Neuron (in vitro differentiated cells): ENCODE measurements around the gene TUBB1.

Experiments used
- H2AFZ ChIP-seq: one replicate; pipeline ENCODE4 v1.6.1; 2013; ENCODE audit warnings: low read depth, mild to moderate bottlenecking, inconsistent platforms, low read length, moderate library complexity
- H3K27me3 ChIP-seq: one replicate; pipeline ENCODE4 v1.6.1; 2013; ENCODE audit warnings: low read length; ENCODE audit not compliant: insufficient read depth
- H3K36me3 ChIP-seq: one replicate; pipeline ENCODE4 v1.6.1; 2013; ENCODE audit warnings: low read length; ENCODE audit not compliant: insufficient read depth
- H3K4me1 ChIP-seq: one replicate; pipeline ENCODE4 v1.6.1; 2013; ENCODE audit warnings: low read length; ENCODE audit not compliant: insufficient read depth
- H3K4me3 ChIP-seq: 2 replicates; pipeline ENCODE4 v1.5.1; 2013; ENCODE audit warnings: mild to moderate bottlenecking, low read length, moderate library complexity
- H3K9me3 ChIP-seq: one replicate; pipeline ENCODE4 v1.6.1; 2013; ENCODE audit warnings: low read length

Gene TUBB1

GRCh38 chr20:59055302-59055701 is 36.1 kb downstream of the TUBB1 start:
- Histone ChIP-seq H3K9me3 (no peaks in the 10 kb centered on the region), H3K4me3 (no peak overlapping the region), H2AFZ (no peak overlapping the region), H3K4me1 (no peaks in the 10 kb centered on the region), H3K36me3 (no peaks in the 10 kb centered on the region), H3K27me3 (peaks cover 3% of the 10 kb centered on the region)

- peaks cover 10% of the 10 kb centered on the region for H3K4me1 ChIP-seq
- H3K27me3 ChIP-seq = peaks cover 3% of the 10 kb centered on the region
- no peak overlapping the region for H2AFZ ChIP-seq
- H3K4me3 ChIP-seq = no peak overlapping the region
- no peaks in the 10 kb centered on the region for H3K9me3 ChIP-seq
- no peaks in the 10 kb centered on the region for H3K36me3 ChIP-seq
Measured at GRCh38 chr20:59062081-59062480, 42.9 kb downstream of the TUBB1 start.

GRCh38 chr20:59063358-59064213 is 44.4 kb downstream of the TUBB1 start:
- H3K4me3 ChIP-seq = peak overlapping the region; percentile 13
- H3K27me3 ChIP-seq = peaks cover 3% of the 10 kb centered on the region
- no peaks in the 10 kb centered on the region for H3K36me3 ChIP-seq
- no peaks in the 10 kb centered on the region for H3K9me3 ChIP-seq
- H3K4me1 ChIP-seq = peaks cover 10% of the 10 kb centered on the region
- H2AFZ ChIP-seq = peak overlapping the region; percentile 18

GRCh38 chr20:59064214-59064722 is 45.0 kb downstream of the TUBB1 start:
- H2AFZ ChIP-seq = peak overlapping the region; percentile 18
- no peaks in the 10 kb centered on the region for H3K36me3 ChIP-seq
- no peaks in the 10 kb centered on the region for H3K9me3 ChIP-seq
- no peak overlapping the region for H3K4me3 ChIP-seq
- peaks cover 3% of the 10 kb centered on the region for H3K27me3 ChIP-seq
- peaks cover 10% of the 10 kb centered on the region for H3K4me1 ChIP-seq

GRCh38 chr20:59068534-59068933 is 49.3 kb downstream of the TUBB1 start:
- Histone ChIP-seq H3K4me1 (peaks cover 5% of the 10 kb centered on the region), H2AFZ (no peak overlapping the region), H3K27me3 (peaks cover 11% of the 10 kb centered on the region), H3K36me3 (no peaks in the 10 kb centered on the region), H3K9me3 (peaks cover 2% of the 10 kb centered on the region), H3K4me3 (no peak overlapping the region)

GRCh38 chr20:59069026-59069425 is 49.8 kb downstream of the TUBB1 start:
- Histone ChIP-seq H3K27me3 (peaks cover 12% of the 10 kb centered on the region), H2AFZ (no peak overlapping the region), H3K36me3 (no peaks in the 10 kb centered on the region), H3K9me3 (peaks cover 2% of the 10 kb centered on the region), H3K4me1 (peaks cover 3% of the 10 kb centered on the region), H3K4me3 (no peak overlapping the region)

GRCh38 chr20:59071216-59071615 is 52.0 kb downstream of the TUBB1 start:
- Histone ChIP-seq H3K4me3 (no peak overlapping the region), H3K4me1 (no peaks in the 10 kb centered on the region), H3K9me3 (peaks cover 2% of the 10 kb centered on the region), H3K27me3 (peaks cover 18% of the 10 kb centered on the region), H2AFZ (no peak overlapping the region), H3K36me3 (no peaks in the 10 kb centered on the region)

GRCh38 chr20:59073582-59073981 is 54.4 kb downstream of the TUBB1 start:
- Histone ChIP-seq H3K27me3 (peaks cover 22% of the 10 kb centered on the region), H3K9me3 (peaks cover 2% of the 10 kb centered on the region), H3K4me1 (no peaks in the 10 kb centered on the region), H2AFZ (no peak overlapping the region), H3K4me3 (no peak overlapping the region), H3K36me3 (no peaks in the 10 kb centered on the region)

- H3K27me3 ChIP-seq = peaks cover 22% of the 10 kb centered on the region
- H3K4me1 ChIP-seq = no peaks in the 10 kb centered on the region
- no peak overlapping the region for H2AFZ ChIP-seq
- H3K36me3 ChIP-seq = no peaks in the 10 kb centered on the region
- no peak overlapping the region for H3K4me3 ChIP-seq
- H3K9me3 ChIP-seq = peaks cover 2% of the 10 kb centered on the region
Measured at GRCh38 chr20:59074456-59074855, 55.2 kb downstream of the TUBB1 start.

- no peak overlapping the region for H3K4me3 ChIP-seq
- H3K4me1 ChIP-seq = no peaks in the 10 kb centered on the region
- H3K36me3 ChIP-seq = no peaks in the 10 kb centered on the region
- no peak overlapping the region for H2AFZ ChIP-seq
- H3K9me3 ChIP-seq = no peaks in the 10 kb centered on the region
- H3K27me3 ChIP-seq = peaks cover 20% of the 10 kb centered on the region
Measured at GRCh38 chr20:59075934-59076508, 56.8 kb downstream of the TUBB1 start.
